ENCODE data around the gene SLC8A3.

The SLC8A3 gene

GRCh38 chr14:70005281-70005805 is 183.4 kb downstream of the SLC8A3 start:
- no peak for TF ChIP-seq CTCF (IDR thresholded peaks at IDR 0.05; ENCODE audit: borderline replicate concordance, insufficient read depth, low read depth, low read length)
- no peak overlapping the region for H3K4me3 ChIP-seq (ENCODE audit: low read depth, low read length)

- no peak overlapping the region for H3K4me3 ChIP-seq (ENCODE audit: low read depth, low read length)
- no peak for TF ChIP-seq CTCF (IDR thresholded peaks at IDR 0.05; ENCODE audit: borderline replicate concordance, insufficient read depth, low read depth, low read length)
Observed at GRCh38 chr14:70004791-70005190, 184.0 kb downstream of the SLC8A3 start.

- H3K4me3 ChIP-seq (ENCODE audit: low read depth, low read length): no peak overlapping the region
- TF ChIP-seq CTCF (IDR thresholded peaks at IDR 0.05; ENCODE audit: borderline replicate concordance, insufficient read depth, low read depth, low read length): no peak
Observed at GRCh38 chr14:70002589-70003346, 186.0 kb downstream of the SLC8A3 start.

GRCh38 chr14:70000601-70001000 is 188.2 kb downstream of the SLC8A3 start:
- no peak overlapping the region for H3K4me3 ChIP-seq (ENCODE audit: low read depth, low read length)
- TF ChIP-seq CTCF (IDR thresholded peaks at IDR 0.05; ENCODE audit: borderline replicate concordance, insufficient read depth, low read depth, low read length): no peak

GRCh38 chr14:69999261-69999674 is 189.5 kb downstream of the SLC8A3 start:
- no peak overlapping the region for H3K4me3 ChIP-seq (ENCODE audit: low read depth, low read length)
- TF ChIP-seq CTCF (IDR thresholded peaks at IDR 0.05; ENCODE audit: borderline replicate concordance, insufficient read depth, low read depth, low read length): no peak

GRCh38 chr14:69997849-69998248 is 190.9 kb downstream of the SLC8A3 start:
- TF ChIP-seq CTCF (IDR thresholded peaks at IDR 0.05; ENCODE audit: borderline replicate concordance, insufficient read depth, low read depth, low read length): no peak
- no peak overlapping the region for H3K4me3 ChIP-seq (ENCODE audit: low read depth, low read length)

- TF ChIP-seq CTCF (IDR thresholded peaks at IDR 0.05; ENCODE audit: borderline replicate concordance, insufficient read depth, low read depth, low read length): no peak
- no peak overlapping the region for H3K4me3 ChIP-seq (ENCODE audit: low read depth, low read length)
Observed at GRCh38 chr14:69996216-69996615, 192.5 kb downstream of the SLC8A3 start.

All from GM12875 (cell line).